Neural progenitor cell (in vitro differentiated cells): ENCODE measurements around the gene KLHL36.
"Not testable (repeated sequence)": the region's sequence is repeated elsewhere in the genome, so short reads cannot be mapped to it uniquely, and the experiment has no call there.

Experiments used
- EZH2 ChIP-seq: fragments of 200-600 bp; sonication (generic); IDR thresholded peaks from 2 replicates; pipeline ENCODE4 v1.6.1; 2017; ENCODE audit warnings: antibody characterized with exemption, mild to moderate bottlenecking, moderate library complexity
- TF ChIP-seq, protein P1 (sequence below): fragments of 200-600 bp; sonication (generic); IDR thresholded peaks from 2 replicates; pipeline ENCODE4 v1.5.1; 2017; ENCODE audit warnings: antibody characterized with exemption, mild to moderate bottlenecking

DNA sequence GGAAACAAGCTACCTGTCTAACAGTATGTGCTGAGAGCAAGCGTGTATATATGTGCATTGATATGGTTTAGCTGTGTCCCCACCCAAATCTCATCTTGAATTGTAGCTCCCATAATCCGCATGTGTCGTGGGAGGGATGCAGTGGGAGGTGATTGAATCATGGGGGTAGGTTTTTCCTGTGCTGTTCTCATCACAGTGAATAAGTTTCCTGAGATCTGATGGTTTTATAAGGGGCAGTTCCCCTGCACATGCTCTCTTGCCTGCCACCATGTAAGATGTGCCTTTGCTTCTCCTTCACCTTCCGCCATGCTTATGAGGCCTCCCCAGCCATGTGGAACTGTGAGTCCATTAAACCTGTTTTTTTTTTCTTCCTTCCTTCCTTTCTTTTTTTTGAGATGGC lies 39.9 kb downstream of the KLHL36 start:
- TF ChIP-seq, protein P1, sequence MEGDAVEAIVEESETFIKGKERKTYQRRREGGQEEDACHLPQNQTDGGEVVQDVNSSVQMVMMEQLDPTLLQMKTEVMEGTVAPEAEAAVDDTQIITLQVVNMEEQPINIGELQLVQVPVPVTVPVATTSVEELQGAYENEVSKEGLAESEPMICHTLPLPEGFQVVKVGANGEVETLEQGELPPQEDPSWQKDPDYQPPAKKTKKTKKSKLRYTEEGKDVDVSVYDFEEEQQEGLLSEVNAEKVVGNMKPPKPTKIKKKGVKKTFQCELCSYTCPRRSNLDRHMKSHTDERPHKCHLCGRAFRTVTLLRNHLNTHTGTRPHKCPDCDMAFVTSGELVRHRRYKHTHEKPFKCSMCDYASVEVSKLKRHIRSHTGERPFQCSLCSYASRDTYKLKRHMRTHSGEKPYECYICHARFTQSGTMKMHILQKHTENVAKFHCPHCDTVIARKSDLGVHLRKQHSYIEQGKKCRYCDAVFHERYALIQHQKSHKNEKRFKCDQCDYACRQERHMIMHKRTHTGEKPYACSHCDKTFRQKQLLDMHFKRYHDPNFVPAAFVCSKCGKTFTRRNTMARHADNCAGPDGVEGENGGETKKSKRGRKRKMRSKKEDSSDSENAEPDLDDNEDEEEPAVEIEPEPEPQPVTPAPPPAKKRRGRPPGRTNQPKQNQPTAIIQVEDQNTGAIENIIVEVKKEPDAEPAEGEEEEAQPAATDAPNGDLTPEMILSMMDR: not testable (repeated sequence)
- not testable (repeated sequence) for TF ChIP-seq EZH2
